Right ventricle myocardium inferior (tissue), 1 donor: ENCODE measurements around the gene SLC26A1. TPM values are rescaled to one million over a fixed set of nuclear protein-coding genes. Genes with fewer than 3 reads are reported as not detected.

Experiments
- ATAC-seq: fragments of 200-7000 bp; cut with Tn5 transposase; one replicate; pipeline ENCODE4 v1.9.1; 2020; ENCODE audit warnings: mild to moderate bottlenecking, moderate library complexity
- DNase-seq: peaks from one replicate; pipeline ENCODE4 v3.0.0; 2021; ENCODE audit errors: missing footprints
- intact Hi-C: fragments of 100-400 bp; cut with DNase I; formaldehyde crosslinking; loops from one replicate; pipeline ENCODE4 v1.11.0; 2022
- total RNA-seq: library from RNA; stranded (reverse); fragmentation: NEBNext Ultra II Directional; extraction: Animal tissue kit (Norgen Biotek cat#: 25700); gene quantifications from one replicate; pipeline ENCODE4 v1.2.1, GENCODE V29; 2021
- donor health status: DM: no; HTN: yes; CAD: no; lungs with severe emphysema.

SLC26A1 gene
- total RNA-seq, 1 donor from 2014 or later = not detected

- peak; percentile 69 for DNase-seq
- ATAC-seq = no peak
- intact Hi-C loops = no loop called here
These were observed 20.4 kb downstream of the SLC26A1 start for GRCh38 chr4:972651-973424.

DNA sequence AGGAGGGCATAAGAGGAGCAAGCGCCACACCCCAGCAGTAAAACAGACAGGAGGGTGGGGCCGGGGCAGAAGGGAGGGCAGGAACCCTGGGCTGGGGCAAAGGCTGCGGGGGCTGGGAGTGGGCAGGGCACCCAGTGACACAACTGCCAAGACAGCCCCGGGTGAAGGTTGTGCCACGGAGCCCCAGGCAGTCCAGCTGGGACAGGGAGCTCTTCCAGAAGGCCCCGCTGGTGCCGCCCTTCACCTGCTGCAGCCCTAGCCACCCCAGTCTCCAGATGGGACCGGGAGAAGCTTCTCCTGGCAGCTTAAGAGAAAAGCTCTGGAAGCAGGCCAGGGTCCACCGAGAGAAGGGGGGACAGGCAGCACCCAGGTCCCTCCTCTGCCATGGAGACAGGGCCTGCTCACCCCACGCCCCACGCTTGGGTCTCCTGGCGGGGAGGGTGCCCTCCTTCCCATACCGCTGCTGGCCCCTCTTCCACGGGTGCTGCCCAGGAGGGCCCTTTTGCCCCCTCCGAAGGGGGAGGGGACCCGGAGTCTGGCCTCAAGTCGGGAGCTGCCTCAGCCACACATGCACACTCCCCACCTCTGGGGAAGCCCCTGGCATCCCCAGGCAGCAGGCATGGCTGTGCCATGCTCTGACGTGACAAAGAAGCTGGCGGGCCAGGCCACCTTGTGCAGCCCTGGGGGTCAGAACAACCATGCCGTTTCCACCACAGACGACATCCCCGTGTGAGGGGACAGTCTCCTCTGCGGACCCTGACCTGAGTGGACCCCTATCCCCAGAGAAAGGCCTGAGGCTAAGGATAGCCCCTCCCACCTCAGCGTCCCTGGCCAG lies 21.3 kb downstream of the SLC26A1 start:
- DNase-seq = peak; percentile 63
- ATAC-seq = no peak
- intact Hi-C loops = no loop called here

- ATAC-seq = no peak
- DNase-seq = peak; percentile 2
- intact Hi-C loops = no loop called here
These were observed 22.2 kb downstream of the SLC26A1 start for GRCh38 chr4:970854-971520.

GRCh38 chr4:970046-970745 lies 23.0 kb downstream of the SLC26A1 start:
- ATAC-seq = no peak
- DNase-seq = peak; percentile 59
- intact Hi-C loops = no loop called here

GRCh38 chr4:968621-969394 lies 24.4 kb downstream of the SLC26A1 start:
- DNase-seq (peak; percentile 52), ATAC-seq (no peak)
- intact Hi-C loops = no loop called here

- DNase-seq = peak; percentile 56
- no peak for ATAC-seq
- intact Hi-C loops = no loop called here
These were observed 25.0 kb downstream of the SLC26A1 start for GRCh38 chr4:968221-968620.

DNA sequence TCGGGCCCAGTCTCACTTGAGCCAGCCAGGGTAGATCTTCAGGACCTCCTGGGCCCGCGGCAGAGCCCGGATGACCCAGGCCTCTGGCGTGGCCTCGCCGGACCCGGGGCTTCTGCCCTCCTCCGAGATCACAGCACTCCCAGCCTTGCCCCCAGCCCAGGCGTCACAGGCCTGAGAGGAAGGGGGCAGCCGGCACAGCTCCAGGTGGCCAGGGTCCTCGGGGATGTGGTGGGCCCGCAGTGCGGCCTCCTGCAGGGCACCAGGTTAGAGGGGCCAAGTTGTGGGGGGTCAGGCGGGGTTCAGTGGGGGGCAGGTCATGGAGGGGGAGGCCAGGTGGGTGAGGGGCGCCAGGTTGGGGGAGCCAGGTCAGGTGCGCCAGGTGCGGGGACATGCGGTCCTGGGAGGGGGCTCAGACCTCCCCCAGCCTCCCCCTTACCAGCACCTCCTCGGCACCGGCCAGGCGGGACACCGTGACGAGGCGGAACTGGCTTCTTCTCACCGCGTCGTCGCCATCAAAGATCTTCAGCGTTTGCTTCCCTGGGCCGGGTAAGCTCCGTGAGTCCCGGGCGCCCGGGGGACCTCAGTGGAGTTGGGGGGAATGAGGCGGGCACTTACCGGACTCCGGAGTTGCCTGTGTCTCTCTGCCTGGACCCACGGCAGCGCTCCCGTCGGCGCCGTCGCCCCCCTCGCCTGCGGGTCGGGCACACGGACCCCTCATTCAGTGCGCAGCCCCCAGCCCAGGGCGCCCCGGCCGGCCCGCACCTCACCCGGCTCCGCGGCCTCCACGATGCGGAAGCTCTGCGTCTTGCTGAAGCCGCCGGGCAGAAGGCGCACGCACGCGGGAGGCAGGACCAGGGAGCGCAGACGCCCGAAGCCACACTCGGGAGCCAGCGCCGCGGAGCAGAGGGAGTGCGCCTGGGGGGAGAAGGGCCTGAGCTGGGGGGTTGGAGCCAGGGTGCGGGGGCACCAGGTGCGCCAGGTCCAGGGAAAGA lies 25.8 kb downstream of the SLC26A1 start:
- DNase-seq = peak; percentile 55
- no peak for ATAC-seq
- intact Hi-C loops = no loop called here

- DNase-seq (peak; percentile 44), ATAC-seq (no peak)
- intact Hi-C loops = no loop called here
These were observed 26.7 kb downstream of the SLC26A1 start for GRCh38 chr4:966266-967112.

DNA sequence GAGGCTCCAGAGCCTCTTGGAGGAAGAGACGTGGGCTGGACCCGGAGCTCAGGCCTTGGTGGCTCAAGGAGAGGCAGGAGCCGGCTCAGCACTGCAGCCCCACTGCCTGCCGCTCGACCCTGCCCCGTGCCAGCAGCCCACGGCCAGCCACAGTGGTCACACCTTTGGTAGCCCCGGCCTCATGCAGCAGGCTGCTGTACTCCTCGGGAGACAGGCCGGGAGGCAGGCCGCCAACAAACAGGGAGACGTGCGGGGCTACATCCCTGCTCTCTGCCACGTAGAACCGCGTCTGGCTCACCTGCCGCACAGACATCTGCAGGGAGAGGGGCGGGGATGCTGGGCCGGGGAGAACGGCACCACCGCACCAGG lies 27.5 kb downstream of the SLC26A1 start:
- intact Hi-C loops = no loop called here
- DNase-seq = no peak
- no peak for ATAC-seq

GRCh38 chr4:965048-965765 lies 28.0 kb downstream of the SLC26A1 start:
- DNase-seq (no peak), ATAC-seq (no peak)
- intact Hi-C loops = no loop called here

- intact Hi-C loops = no loop called here
- ATAC-seq (no peak), DNase-seq (no peak)
These were observed 28.7 kb downstream of the SLC26A1 start for GRCh38 chr4:964346-965025.

GRCh38 chr4:963276-964225 lies 29.7 kb downstream of the SLC26A1 start:
- DNase-seq = no peak
- ATAC-seq = no peak
- intact Hi-C loops = no loop called here

GRCh38 chr4:962231-963208 lies 30.7 kb downstream of the SLC26A1 start:
- ATAC-seq = no peak
- intact Hi-C loops = no loop called here
- DNase-seq = no peak
